GM19043 (cell line): ENCODE measurements around the gene PLXNA3.
A peak's percentile ranks its signal among the peaks of the same experiment; 100 is the strongest.
"Not testable (repeated sequence)": the region's sequence is repeated elsewhere in the genome, so short reads cannot be mapped to it uniquely, and the experiment has no call there.

Source experiments
- ATAC-seq: cut with Tn5 transposase; IDR thresholded peaks from one replicate; pipeline ENCODE4 v1.9.1; 2021; ENCODE audit warnings: low read depth; ENCODE audit not compliant: unreplicated experiment

The PLXNA3 gene

GRCh38 chrX:154494715-154495114, 36.6 kb downstream of the PLXNA3 start:
- no peak for ATAC-seq

- no peak for ATAC-seq
Measured at GRCh38 chrX:154495472-154495922, 37.4 kb downstream of the PLXNA3 start.

- ATAC-seq, result not testable (repeated sequence)
Measured at GRCh38 chrX:154496591-154497137, 38.6 kb downstream of the PLXNA3 start.

GRCh38 chrX:154501423-154501822, 43.3 kb downstream of the PLXNA3 start:
- ATAC-seq, result not testable (repeated sequence)

GRCh38 chrX:154502098-154502497, 44.0 kb downstream of the PLXNA3 start:
- ATAC-seq, result no peak

GRCh38 chrX:154502989-154503388, 44.9 kb downstream of the PLXNA3 start:
- no peak for ATAC-seq

- ATAC-seq, result no peak
Measured at GRCh38 chrX:154505734-154506133, 47.7 kb downstream of the PLXNA3 start.

GRCh38 chrX:154506483-154507332, 48.6 kb downstream of the PLXNA3 start:
- ATAC-seq, result no peak

GRCh38 chrX:154507673-154508383, 49.7 kb downstream of the PLXNA3 start:
- ATAC-seq, result no peak

- no peak for ATAC-seq
Measured at GRCh38 chrX:154508384-154508745, 50.3 kb downstream of the PLXNA3 start.

- ATAC-seq, result no peak
Measured at GRCh38 chrX:154509455-154509854, 51.4 kb downstream of the PLXNA3 start.

- ATAC-seq, result no peak
Measured at GRCh38 chrX:154511761-154512160, 53.7 kb downstream of the PLXNA3 start.

GRCh38 chrX:154512879-154513553, 54.9 kb downstream of the PLXNA3 start:
- ATAC-seq, result no peak

- ATAC-seq, result no peak
Measured at GRCh38 chrX:154513716-154514115, 55.6 kb downstream of the PLXNA3 start.

GRCh38 chrX:154515090-154515965, 57.2 kb downstream of the PLXNA3 start:
- ATAC-seq, result no peak

GRCh38 chrX:154515966-154516655, 58.0 kb downstream of the PLXNA3 start, which contains the start of gene FAM3A:
Gene FAM3A (minus strand): TSS chrX:154516232. CDS start chrX:154515772, 460 bp downstream.
- ATAC-seq, result peak; percentile 84

- ATAC-seq, result no peak
Measured at GRCh38 chrX:154516656-154517100, 58.6 kb downstream of the PLXNA3 start.

GRCh38 chrX:154517101-154517781, 59.2 kb downstream of the PLXNA3 start:
- ATAC-seq, result no peak

- ATAC-seq, result no peak
Measured at GRCh38 chrX:154519389-154519788, 61.3 kb downstream of the PLXNA3 start.
